ENCODE results near the gene NOL3. TPM values are rescaled to one million over a fixed set of nuclear protein-coding genes. Genes with fewer than 3 reads are reported as not detected.

Gene NOL3
- total and polyA plus RNA-seq, 2 of the 13 experiments (the other 11 are each of a cell fraction or from before 2014, with no cell fraction given), result 5.7 to 20.5 TPM

DNA sequence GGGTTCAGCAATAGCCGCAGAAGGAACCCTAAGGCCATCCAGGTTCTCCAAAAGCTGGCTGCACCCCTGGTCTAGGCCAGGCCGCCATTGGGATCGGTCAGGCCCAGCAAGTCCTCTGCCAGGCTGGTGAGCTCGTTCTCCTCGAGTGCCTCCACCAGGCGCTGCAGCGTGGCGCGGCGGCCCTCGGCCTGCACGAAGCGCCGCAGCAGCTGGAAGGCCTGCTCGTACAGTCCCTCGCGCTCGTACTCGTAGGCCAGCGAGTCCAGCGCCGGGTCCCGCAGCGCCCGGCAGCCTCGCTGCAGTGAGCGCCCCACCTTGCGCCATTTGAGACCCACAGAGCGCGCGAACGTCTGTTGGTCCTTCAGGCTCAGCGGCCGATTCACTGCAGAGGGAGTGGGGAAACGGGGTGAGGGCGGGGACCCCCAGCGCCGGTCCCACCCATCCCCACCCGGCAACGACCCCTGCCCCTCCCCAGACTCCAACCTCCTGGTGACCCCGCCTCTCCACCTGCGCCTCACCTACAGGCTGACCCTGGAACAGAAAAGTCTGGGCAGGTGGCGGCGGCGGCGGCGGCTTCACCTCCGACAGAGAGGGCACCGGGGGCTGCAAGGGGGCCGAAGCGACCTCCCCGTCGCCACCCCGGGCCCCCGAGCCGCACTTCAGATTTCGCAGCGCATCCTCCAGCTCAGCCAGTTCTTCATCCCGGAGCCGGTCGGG, 15.6 kb upstream of the NOL3 start:
- Histone ChIP-seq H3K9me3 (ENCODE audit: low read length) (no peaks in the 10 kb centered on the region), H3K27me3 (ENCODE audit: control insufficient read depth in 1 of 2, insufficient read depth in 2 of 2, low read length in 2 of 2) (peaks cover 4% of the 10 kb centered on the region in 2 experiments; a peak in 2 of 5 replicates), H3K79me2 (ENCODE audit: insufficient read depth, low read length) (no peaks in the 10 kb centered on the region), H3K27ac (ENCODE audit: extremely low read length, insufficient read depth, low read length) (no peak overlapping the region), H3K4me1 (ENCODE audit: insufficient read depth, low read length) (peaks cover 48% of the 10 kb centered on the region), H3K9ac (ENCODE audit: insufficient read depth, low read depth, low read length) (no peak overlapping the region), H3K4me3 (replicated peaks in 1 of 3; ENCODE audit: insufficient read depth in 1 of 3, low read depth in 2 of 3, low read length in 3 of 3) (peak overlapping the region in 2 of 3 experiments; percentile 27 to 64; a peak in 2 of 6 replicates), H4K20me1 (ENCODE audit: insufficient read depth, low read length) (no peaks in the 10 kb centered on the region), H3K4me2 (ENCODE audit: low read depth, low read length) (peak overlapping the region; percentile 59), H3K36me3 (replicated peaks in 1 of 2; ENCODE audit: control insufficient read depth in 1 of 2, insufficient read depth in 2 of 2, low read length in 2 of 2) (no peaks in the 10 kb centered on the region), H2AFZ (ENCODE audit: low read length) (no peak overlapping the region)
- ATAC-seq, result no peak
- in situ Hi-C loops (cut with HindIII; ENCODE audit: extremely low pct_ligation_motif_present, low pct_unique_long_range_greater_than_20kb) (loop anchor here (5.0 kb wide), 2 partner anchors 137 to 177 kb away; no protein-coding TSS in a partner anchor), intact Hi-C loops (cut with micrococcal nuclease; ENCODE audit: unreplicated experiment) (loop anchor here (1.0 to 10.0 kb wide), 5 partner anchors 44 to 260 kb away; no protein-coding TSS in a partner anchor)
- no TSS peak for BruUV-seq (replicated peaks)
- DNase-seq (ENCODE audit: low spot score), result no peak
- FAIRE-seq, result no peak
- CTCF ChIA-PET (ENCODE audit: low intra/inter-chr PET ratio, low total read pairs), result interaction anchor here (0.6 to 2.4 kb wide), 6 partner anchors 31 to 177 kb away, joined by 3 to 28 read pairs (median 9); no protein-coding TSS in a partner anchor
- TF ChIP-seq WIZ (CRISPR knock-in tag; IDR thresholded peaks at IDR 0.05) (no peak), NR2C2 (CRISPR knock-in tag; IDR thresholded peaks at IDR 0.05; ENCODE audit: borderline replicate concordance) (no peak), BRD4 (CRISPR knock-in tag; IDR thresholded peaks at IDR 0.05) (no peak), MAFK (conservative IDR thresholded peaks at IDR 0.05 in 1 of 2, IDR thresholded peaks at IDR 0.05 in 1 of 2; ENCODE audit: low read length in 2 of 2) (no peak), SMAD1 (CRISPR knock-in tag; IDR thresholded peaks at IDR 0.05; ENCODE audit: borderline replicate concordance, low read depth) (no peak), ZNF501 (CRISPR knock-in tag; IDR thresholded peaks at IDR 0.05) (0 out of 2 replicates have a peak, but pooled peaks have one; percentile 2), SNRNP70 (IDR thresholded peaks at IDR 0.05; ENCODE audit: low read depth, low read length) (no peak), ZSCAN21 (CRISPR knock-in tag; IDR thresholded peaks at IDR 0.05; ENCODE audit: borderline replicate concordance) (0 out of 2 replicates have a peak, but pooled peaks have one; percentile 16), ZNF781 (CRISPR knock-in tag; IDR thresholded peaks at IDR 0.05; ENCODE audit: borderline replicate concordance, not compliant biosample characterization) (no peak), ZFP36L2 (CRISPR knock-in tag; IDR thresholded peaks at IDR 0.05) (no peak), RFX3 (CRISPR knock-in tag; IDR thresholded peaks at IDR 0.05) (no peak), STAT5B (CRISPR knock-in tag; IDR thresholded peaks at IDR 0.05) (no peak), ZNF546 (CRISPR knock-in tag; conservative IDR thresholded peaks at IDR 0.05) (no peak), ZNF224 (CRISPR knock-in tag; IDR thresholded peaks at IDR 0.05) (no peak), ZNF790 (CRISPR knock-in tag; IDR thresholded peaks at IDR 0.05; ENCODE audit: borderline replicate concordance) (0 out of 2 replicates have a peak, but pooled peaks have one; percentile 51), ZNF430 (CRISPR knock-in tag; IDR thresholded peaks at IDR 0.05) (no peak), ZFY (CRISPR knock-in tag; IDR thresholded peaks at IDR 0.05) (no peak), NAIF1 (CRISPR knock-in tag; IDR thresholded peaks at IDR 0.05; ENCODE audit: borderline replicate concordance) (no peak), POGZ (CRISPR knock-in tag; IDR thresholded peaks at IDR 0.05) (0 out of 2 replicates have a peak, but pooled peaks have one; percentile 5), ZC3H13 (CRISPR knock-in tag; IDR thresholded peaks at IDR 0.05) (0 out of 2 replicates have a peak, but pooled peaks have one; percentile 9), SMARCC2 (IDR thresholded peaks at IDR 0.05) (no peak), DR1 (CRISPR knock-in tag; IDR thresholded peaks at IDR 0.05) (0 out of 2 replicates have a peak, but pooled peaks have one; percentile 1), AGO2 (optimal IDR thresholded peaks at IDR 0.05; ENCODE audit: low read depth, low read length) (peak; percentile 58)
- TF ChIP-seq, protein P1, sequence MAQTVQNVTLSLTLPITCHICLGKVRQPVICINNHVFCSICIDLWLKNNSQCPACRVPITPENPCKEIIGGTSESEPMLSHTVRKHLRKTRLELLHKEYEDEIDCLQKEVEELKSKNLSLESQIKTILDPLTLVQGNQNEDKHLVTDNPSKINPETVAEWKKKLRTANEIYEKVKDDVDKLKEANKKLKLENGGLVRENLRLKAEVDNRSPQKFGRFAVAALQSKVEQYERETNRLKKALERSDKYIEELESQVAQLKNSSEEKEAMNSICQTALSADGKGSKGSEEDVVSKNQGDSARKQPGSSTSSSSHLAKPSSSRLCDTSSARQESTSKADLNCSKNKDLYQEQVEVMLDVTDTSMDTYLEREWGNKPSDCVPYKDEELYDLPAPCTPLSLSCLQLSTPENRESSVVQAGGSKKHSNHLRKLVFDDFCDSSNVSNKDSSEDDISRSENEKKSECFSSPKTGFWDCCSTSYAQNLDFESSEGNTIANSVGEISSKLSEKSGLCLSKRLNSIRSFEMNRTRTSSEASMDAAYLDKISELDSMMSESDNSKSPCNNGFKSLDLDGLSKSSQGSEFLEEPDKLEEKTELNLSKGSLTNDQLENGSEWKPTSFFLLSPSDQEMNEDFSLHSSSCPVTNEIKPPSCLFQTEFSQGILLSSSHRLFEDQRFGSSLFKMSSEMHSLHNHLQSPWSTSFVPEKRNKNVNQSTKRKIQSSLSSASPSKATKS (CRISPR knock-in tag; IDR thresholded peaks at IDR 0.05), result no peak
- WGBS (ENCODE audit: low lambda C conversion rate), result 65% methylated on average over 41 of the region's 61 CpGs
- POLR2A ChIA-PET, result interaction anchor here (0.8 to 1.8 kb wide), 12 partner anchors 16 to 141 kb away, joined by 3 to 21 read pairs (median 4); partner anchors contain the start of genes CBFB, NOL3 and PHAF1
